Mesendoderm (in vitro differentiated cells): ENCODE measurements around the gene FUT8.
A peak's percentile ranks its signal among the peaks of the same experiment; 100 is the strongest.

ENCODE experiments used
- DNase-seq: peaks from one replicate; pipeline ENCODE4 v3.0.0; 2013
- H2AK5ac ChIP-seq: 2 replicates; pipeline ENCODE4 v1.6.1; 2013; ENCODE audit warnings: low read length, inconsistent platforms
- H2BK120ac ChIP-seq: 2 replicates; pipeline ENCODE4 v1.6.1; 2013; ENCODE audit warnings: low read depth, mild to moderate bottlenecking, low read length, moderate library complexity, mixed read lengths
- H2BK15ac ChIP-seq: replicated peaks from 2 replicates; pipeline ENCODE4 v1.6.1; 2013; ENCODE audit warnings: low read depth, mild to moderate bottlenecking, moderate library complexity
- H2BK5ac ChIP-seq: 2 replicates; pipeline ENCODE4 v1.6.1; 2013; ENCODE audit warnings: low read length, inconsistent platforms
- H3K18ac ChIP-seq: 2 replicates; pipeline ENCODE4 v1.6.1; 2013; ENCODE audit warnings: mild to moderate bottlenecking, low read length, mixed read lengths
- H3K23ac ChIP-seq: one replicate; pipeline ENCODE4 v1.6.1; 2013; ENCODE audit warnings: low read length
- H3K27ac ChIP-seq: 2 replicates; pipeline ENCODE4 v1.5.1; 2013; ENCODE audit warnings: low read depth, mild to moderate bottlenecking, inconsistent platforms, low read length, moderate library complexity
- H3K27me3 ChIP-seq: 2 replicates; pipeline ENCODE4 v1.6.1; 2013; ENCODE audit warnings: low read length, control low read depth, mild to moderate bottlenecking, inconsistent platforms; ENCODE audit not compliant: insufficient read depth, poor library complexity
- H3K36me3 ChIP-seq: 2 replicates; pipeline ENCODE4 v1.6.1; 2013; ENCODE audit warnings: low read length, inconsistent platforms; ENCODE audit not compliant: control insufficient read depth, insufficient read depth
- H3K4ac ChIP-seq: one replicate; pipeline ENCODE4 v1.6.1; 2013; ENCODE audit warnings: low read depth, mild to moderate bottlenecking, low read length, moderate library complexity
- H3K4me1 ChIP-seq: 2 replicates; pipeline ENCODE4 v1.6.1; 2013; ENCODE audit warnings: low read depth, low read length, inconsistent platforms; ENCODE audit not compliant: control insufficient read depth
- H3K4me2 ChIP-seq: 2 replicates; pipeline ENCODE4 v1.6.1; 2013; ENCODE audit warnings: low read length
- H3K4me3 ChIP-seq: 2 replicates; pipeline ENCODE4 v1.5.1; 2013; ENCODE audit warnings: mild to moderate bottlenecking, low read length
- H3K56ac ChIP-seq: one replicate; pipeline ENCODE4 v1.6.1; 2013; ENCODE audit warnings: low read length
- H3K79me1 ChIP-seq: 2 replicates; pipeline ENCODE4 v1.6.1; 2013; ENCODE audit warnings: low read length, inconsistent platforms
- H3K79me2 ChIP-seq: 2 replicates; pipeline ENCODE4 v1.6.1; 2013; ENCODE audit warnings: mild to moderate bottlenecking, low read length; ENCODE audit not compliant: control insufficient read depth, insufficient read depth
- H3K9ac ChIP-seq: 2 replicates; pipeline ENCODE4 v1.6.1; 2013; ENCODE audit warnings: low read length, inconsistent platforms
- H4K5ac ChIP-seq: one replicate; pipeline ENCODE4 v1.6.1; 2013; ENCODE audit warnings: low read length
- H4K8ac ChIP-seq: one replicate; pipeline ENCODE4 v1.6.1; 2013; ENCODE audit warnings: low read depth, mild to moderate bottlenecking, control low read depth, low read length, moderate library complexity
- WGBS: extraction: QIAGEN DNeasy Blood & Tissue Kit; methylation state at CpG from one replicate; pipeline ENCODE4 v1.1.7; 2013; ENCODE audit warnings: low lambda C conversion rate, missing lambda C conversion rate; ENCODE audit not compliant: insufficient coverage; ENCODE audit errors: extremely low coverage; 5-methylcytosine and 5-hydroxymethylcytosine counted together

FUT8 gene

GRCh38 chr14:65753061-65753460 lies 340.5 kb downstream of the FUT8 start:
- no peak overlapping the region for H2BK120ac ChIP-seq
- no peak overlapping the region for H3K9ac ChIP-seq
- no peak overlapping the region for H3K56ac ChIP-seq
- no CpG with 5 or more reads among the region's 5 CpGs for WGBS
- H3K23ac ChIP-seq = no peak overlapping the region
- DNase-seq = no peak
- peaks cover 4% of the 10 kb centered on the region for H3K4me1 ChIP-seq
- H3K4me3 ChIP-seq = no peak overlapping the region
- H3K4me2 ChIP-seq = no peak overlapping the region
- no peaks in the 10 kb centered on the region for H3K79me1 ChIP-seq
- no peaks in the 10 kb centered on the region for H3K79me2 ChIP-seq
- H3K27ac ChIP-seq = no peak overlapping the region
- no peak overlapping the region for H4K5ac ChIP-seq
- no peak overlapping the region for H2AK5ac ChIP-seq
- H3K27me3 ChIP-seq = no peaks in the 10 kb centered on the region
- H4K8ac ChIP-seq = no peak overlapping the region
- H3K18ac ChIP-seq = no peak overlapping the region
- H2BK5ac ChIP-seq = no peak overlapping the region
- no peaks in the 10 kb centered on the region for H3K36me3 ChIP-seq
- no peak overlapping the region for H3K4ac ChIP-seq
- no peak overlapping the region for H2BK15ac ChIP-seq

DNA sequence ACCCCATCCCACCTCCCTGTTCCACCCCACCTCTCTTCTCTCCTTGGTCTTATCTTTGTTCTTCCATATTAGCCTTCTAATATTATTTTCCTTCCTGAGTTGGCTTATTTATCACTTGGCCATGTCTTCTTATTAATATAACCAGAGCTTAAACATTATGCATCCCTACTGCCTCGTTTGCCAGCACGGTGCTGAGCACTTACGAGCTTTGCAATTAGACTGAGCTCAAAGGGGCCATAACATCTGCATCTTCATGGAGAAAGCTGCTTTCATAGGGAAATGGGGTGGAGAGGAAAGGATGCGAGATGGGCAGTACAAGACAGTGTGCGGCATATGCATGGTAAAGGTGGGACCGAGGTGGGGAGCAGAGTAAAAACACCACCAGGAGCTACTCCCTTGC lies 342.8 kb downstream of the FUT8 start:
- no peak overlapping the region for H2AK5ac ChIP-seq
- no peak for DNase-seq
- H4K5ac ChIP-seq = no peak overlapping the region
- no peaks in the 10 kb centered on the region for H3K79me1 ChIP-seq
- peaks cover 4% of the 10 kb centered on the region for H3K4me1 ChIP-seq
- H2BK15ac ChIP-seq = no peak overlapping the region
- no peak overlapping the region for H3K9ac ChIP-seq
- H3K4me3 ChIP-seq = no peak overlapping the region
- no peak overlapping the region for H3K27ac ChIP-seq
- no peak overlapping the region for H3K56ac ChIP-seq
- H3K18ac ChIP-seq = no peak overlapping the region
- WGBS = no CpG with 5 or more reads among the region's 6 CpGs
- no peak overlapping the region for H2BK5ac ChIP-seq
- H3K27me3 ChIP-seq = no peaks in the 10 kb centered on the region
- no peak overlapping the region for H3K4me2 ChIP-seq
- no peaks in the 10 kb centered on the region for H3K36me3 ChIP-seq
- H3K79me2 ChIP-seq = no peaks in the 10 kb centered on the region
- H3K4ac ChIP-seq = no peak overlapping the region
- no peak overlapping the region for H2BK120ac ChIP-seq
- peak overlapping the region; percentile 56 for H3K23ac ChIP-seq
- H4K8ac ChIP-seq = no peak overlapping the region

DNA sequence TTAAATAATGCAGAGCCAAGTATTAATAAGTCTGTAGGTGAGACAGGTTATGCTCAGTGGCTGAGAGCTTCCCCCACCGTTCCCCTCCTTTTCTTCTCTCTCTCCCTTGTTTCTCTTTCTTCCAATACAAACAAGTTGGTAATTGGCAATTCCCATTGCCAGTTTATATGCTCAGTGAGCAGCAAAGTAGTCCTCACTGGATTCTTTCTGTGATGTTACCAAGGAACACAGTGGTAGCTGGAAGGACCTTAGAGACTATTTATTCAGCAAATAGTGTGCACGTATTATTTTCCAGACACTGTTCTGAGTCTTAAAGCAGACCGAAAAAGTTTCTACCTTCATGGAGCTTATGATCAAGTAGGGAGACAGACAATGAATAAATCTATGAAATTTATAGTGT lies 344.4 kb downstream of the FUT8 start:
- no peak for DNase-seq
- no peak overlapping the region for H3K18ac ChIP-seq
- H2AK5ac ChIP-seq = no peak overlapping the region
- H3K27me3 ChIP-seq = no peaks in the 10 kb centered on the region
- no peak overlapping the region for H2BK15ac ChIP-seq
- H4K5ac ChIP-seq = no peak overlapping the region
- no peaks in the 10 kb centered on the region for H3K79me1 ChIP-seq
- no peaks in the 10 kb centered on the region for H3K4me1 ChIP-seq
- no peaks in the 10 kb centered on the region for H3K79me2 ChIP-seq
- no peaks in the 10 kb centered on the region for H3K36me3 ChIP-seq
- H2BK5ac ChIP-seq = no peak overlapping the region
- no peak overlapping the region for H3K9ac ChIP-seq
- H2BK120ac ChIP-seq = no peak overlapping the region
- no peak overlapping the region for H3K56ac ChIP-seq
- no peak overlapping the region for H3K4me3 ChIP-seq
- H3K23ac ChIP-seq = no peak overlapping the region
- no peak overlapping the region for H3K4ac ChIP-seq
- H3K27ac ChIP-seq = no peak overlapping the region
- no peak overlapping the region for H3K4me2 ChIP-seq
- WGBS = no CpG with 5 or more reads among the region's 3 CpGs
- H4K8ac ChIP-seq = no peak overlapping the region

DNA sequence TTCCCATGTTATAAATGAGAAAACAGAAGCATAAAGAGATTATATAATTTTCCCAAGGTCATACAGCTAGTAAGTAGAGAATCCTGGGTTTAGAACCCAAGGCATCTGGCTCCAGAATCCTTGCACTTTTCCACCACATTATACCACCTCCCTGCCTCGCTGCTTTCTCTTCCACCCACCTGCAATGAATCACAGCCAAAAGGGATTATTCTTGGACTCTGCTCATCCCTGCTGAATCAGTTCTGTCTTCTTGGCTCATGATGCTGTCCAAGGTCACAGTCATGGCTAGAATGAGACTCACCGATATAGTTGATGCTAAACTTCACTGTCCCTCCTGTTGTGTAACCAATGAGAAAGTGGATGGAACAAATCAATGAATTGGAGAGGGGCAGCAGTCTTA lies 356.6 kb downstream of the FUT8 start:
- H3K18ac ChIP-seq = no peak overlapping the region
- no peak overlapping the region for H3K27ac ChIP-seq
- no peaks in the 10 kb centered on the region for H3K4me1 ChIP-seq

DNA sequence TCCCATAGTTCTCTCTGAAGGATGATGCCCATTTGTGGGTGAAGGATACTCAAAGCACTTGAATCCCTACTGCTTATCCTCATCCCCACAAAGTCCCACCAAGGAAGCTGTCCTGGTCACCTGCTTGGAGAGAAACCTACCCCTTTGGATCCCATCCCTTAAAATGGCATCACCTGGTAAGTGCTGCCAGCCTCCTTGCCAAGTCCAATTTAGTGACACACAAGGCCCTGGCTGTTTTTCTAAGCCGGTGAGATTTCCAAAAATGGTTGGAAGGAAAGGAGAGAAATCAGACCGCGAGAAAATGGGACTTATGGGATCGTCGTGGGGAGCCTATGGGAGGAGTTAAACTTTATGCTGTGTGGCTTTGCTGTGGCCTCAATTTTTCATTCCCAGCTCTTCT lies 358.2 kb downstream of the FUT8 start:
- H3K56ac ChIP-seq = no peak overlapping the region
- no peaks in the 10 kb centered on the region for H3K79me2 ChIP-seq
- no peaks in the 10 kb centered on the region for H3K36me3 ChIP-seq
- no peak overlapping the region for H3K18ac ChIP-seq
- H3K27ac ChIP-seq = no peak overlapping the region
- no peaks in the 10 kb centered on the region for H3K27me3 ChIP-seq
- H3K9ac ChIP-seq = no peak overlapping the region
- no peak overlapping the region for H3K4me2 ChIP-seq
- H3K23ac ChIP-seq = no peak overlapping the region
- no peak overlapping the region for H4K5ac ChIP-seq
- H3K4ac ChIP-seq = no peak overlapping the region
- no peaks in the 10 kb centered on the region for H3K4me1 ChIP-seq
- no peak overlapping the region for H2AK5ac ChIP-seq
- no peaks in the 10 kb centered on the region for H3K79me1 ChIP-seq
- no peak overlapping the region for H3K4me3 ChIP-seq
- no peak overlapping the region for H2BK5ac ChIP-seq
- DNase-seq = no peak
- no peak overlapping the region for H4K8ac ChIP-seq
- no peak overlapping the region for H2BK15ac ChIP-seq
- WGBS = no CpG with 5 or more reads among the region's 5 CpGs
- H2BK120ac ChIP-seq = no peak overlapping the region

More for the DNA sequence above, 356.6 kb downstream of the FUT8 start:
- H3K79me2 ChIP-seq = no peaks in the 10 kb centered on the region
- no peak for DNase-seq
- no peaks in the 10 kb centered on the region for H3K79me1 ChIP-seq
- no peak overlapping the region for H4K8ac ChIP-seq
- H3K4me2 ChIP-seq = no peak overlapping the region
- no peak overlapping the region for H4K5ac ChIP-seq
- H3K4ac ChIP-seq = no peak overlapping the region
- H2BK120ac ChIP-seq = no peak overlapping the region
- no peaks in the 10 kb centered on the region for H3K27me3 ChIP-seq
- H2AK5ac ChIP-seq = no peak overlapping the region
- no peak overlapping the region for H3K4me3 ChIP-seq
- H3K23ac ChIP-seq = no peak overlapping the region
- no peak overlapping the region for H3K56ac ChIP-seq
- H3K36me3 ChIP-seq = no peaks in the 10 kb centered on the region
- no peak overlapping the region for H2BK15ac ChIP-seq
- H3K9ac ChIP-seq = no peak overlapping the region
- no CpG with 5 or more reads among the region's 2 CpGs for WGBS
- no peak overlapping the region for H2BK5ac ChIP-seq

- DNase-seq = no peak
- Histone ChIP-seq H3K79me1 (no peaks in the 10 kb centered on the region), H2BK5ac (no peak overlapping the region), H3K9ac (no peak overlapping the region), H2BK15ac (no peak overlapping the region), H3K27me3 (no peaks in the 10 kb centered on the region), H3K56ac (no peak overlapping the region), H3K4ac (no peak overlapping the region), H3K79me2 (no peaks in the 10 kb centered on the region), H3K36me3 (no peaks in the 10 kb centered on the region), H3K18ac (no peak overlapping the region), H4K5ac (no peak overlapping the region), H3K23ac (no peak overlapping the region), H3K4me1 (no peaks in the 10 kb centered on the region), H2AK5ac (no peak overlapping the region), H3K4me2 (no peak overlapping the region), H3K27ac (no peak overlapping the region), H3K4me3 (no peak overlapping the region), H4K8ac (no peak overlapping the region), H2BK120ac (no peak overlapping the region)
- no CpG with 5 or more reads among the region's 3 CpGs for WGBS
Measured at GRCh38 chr14:65771271-65771670, 358.7 kb downstream of the FUT8 start.
